Skeletal muscle satellite cell (primary cell): Measurements from ENCODE around the gene C9orf50.
A peak's percentile ranks its signal among the peaks of the same experiment; 100 is the strongest.

Experiments
- H3K27me3 ChIP-seq: 2 replicates; pipeline ENCODE4 v1.7.0; 2013; ENCODE audit warnings: low read length; ENCODE audit not compliant: control insufficient read depth, insufficient read depth
- H3K36me3 ChIP-seq: 2 replicates; pipeline ENCODE4 v1.7.0; 2013; ENCODE audit warnings: mild to moderate bottlenecking, control low read depth, low read length; ENCODE audit not compliant: insufficient read depth
- H3K4me1 ChIP-seq: 2 replicates; pipeline ENCODE4 v1.7.0; 2013; ENCODE audit warnings: low read length; ENCODE audit not compliant: control insufficient read depth, insufficient read depth
- H3K4me2 ChIP-seq: 2 replicates; pipeline ENCODE4 v1.7.0; 2013; ENCODE audit warnings: mild to moderate bottlenecking, low read length
- H3K4me3 ChIP-seq: 2 replicates; pipeline ENCODE4 v1.7.0; 2013; ENCODE audit warnings: low read length
- H3K9ac ChIP-seq: 2 replicates; pipeline ENCODE4 v1.7.0; 2013; ENCODE audit warnings: mild to moderate bottlenecking, low read depth, low read length, moderate library complexity
- H3K9me3 ChIP-seq: replicated peaks from 2 replicates; pipeline ENCODE4 v1.7.0; 2013; ENCODE audit warnings: mild to moderate bottlenecking, control low read depth, low read length

C9orf50 gene

DNA sequence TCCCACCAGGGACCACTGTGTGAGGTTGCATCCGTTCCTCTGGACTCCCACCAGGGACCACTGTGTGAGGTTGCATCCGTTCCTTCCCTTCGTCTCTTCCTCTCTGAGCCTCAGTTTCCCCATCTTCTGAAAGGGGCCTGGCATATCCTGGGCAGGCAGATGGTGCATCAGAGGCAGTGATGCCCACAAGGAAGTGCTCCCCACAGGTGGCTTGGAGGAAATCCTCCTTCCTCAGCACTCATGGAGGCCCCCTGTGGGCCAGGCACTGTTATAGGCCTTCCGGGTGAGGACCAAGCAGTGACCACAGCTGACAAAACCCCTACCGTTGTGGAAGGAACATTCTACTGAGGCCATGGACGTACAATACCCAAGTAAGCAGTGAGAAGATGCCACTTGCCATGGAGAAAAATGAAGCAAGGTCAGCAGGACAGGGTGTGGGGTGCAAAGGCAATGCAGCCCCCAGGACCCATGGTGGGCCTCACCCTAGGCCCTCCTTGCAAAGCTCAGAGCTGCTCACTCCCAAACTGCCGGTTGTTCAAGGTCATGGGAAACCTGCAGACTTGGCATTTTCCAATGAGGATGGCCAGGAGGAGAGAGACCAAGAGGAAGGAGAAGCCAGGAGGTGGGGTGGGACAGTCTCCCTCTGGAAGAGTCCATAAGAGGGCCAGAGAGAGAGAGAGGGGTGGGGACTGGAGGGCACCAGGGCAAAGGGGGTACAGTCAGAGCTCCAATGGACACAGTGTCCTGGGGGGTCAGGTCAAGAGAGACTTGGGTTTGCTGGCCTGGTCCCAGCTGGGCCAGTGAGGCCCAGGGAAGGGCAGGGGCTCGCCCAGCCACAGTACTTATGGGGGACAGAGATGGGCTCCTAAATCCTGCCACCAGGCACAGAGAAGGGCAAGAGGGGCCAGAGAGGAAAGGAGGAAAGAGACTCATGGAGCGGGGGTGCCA is 51.1 kb downstream of the C9orf50 start:
- H3K4me1 ChIP-seq: peaks cover 40% of the 10 kb centered on the region
- H3K36me3 ChIP-seq: no peaks in the 10 kb centered on the region
- no peak overlapping the region for H3K4me3 ChIP-seq
- H3K9ac ChIP-seq: peak overlapping the region; percentile 65
- peaks cover 5% of the 10 kb centered on the region for H3K9me3 ChIP-seq
- H3K27me3 ChIP-seq: no peaks in the 10 kb centered on the region
- H3K4me2 ChIP-seq: peak overlapping the region; percentile 53

DNA sequence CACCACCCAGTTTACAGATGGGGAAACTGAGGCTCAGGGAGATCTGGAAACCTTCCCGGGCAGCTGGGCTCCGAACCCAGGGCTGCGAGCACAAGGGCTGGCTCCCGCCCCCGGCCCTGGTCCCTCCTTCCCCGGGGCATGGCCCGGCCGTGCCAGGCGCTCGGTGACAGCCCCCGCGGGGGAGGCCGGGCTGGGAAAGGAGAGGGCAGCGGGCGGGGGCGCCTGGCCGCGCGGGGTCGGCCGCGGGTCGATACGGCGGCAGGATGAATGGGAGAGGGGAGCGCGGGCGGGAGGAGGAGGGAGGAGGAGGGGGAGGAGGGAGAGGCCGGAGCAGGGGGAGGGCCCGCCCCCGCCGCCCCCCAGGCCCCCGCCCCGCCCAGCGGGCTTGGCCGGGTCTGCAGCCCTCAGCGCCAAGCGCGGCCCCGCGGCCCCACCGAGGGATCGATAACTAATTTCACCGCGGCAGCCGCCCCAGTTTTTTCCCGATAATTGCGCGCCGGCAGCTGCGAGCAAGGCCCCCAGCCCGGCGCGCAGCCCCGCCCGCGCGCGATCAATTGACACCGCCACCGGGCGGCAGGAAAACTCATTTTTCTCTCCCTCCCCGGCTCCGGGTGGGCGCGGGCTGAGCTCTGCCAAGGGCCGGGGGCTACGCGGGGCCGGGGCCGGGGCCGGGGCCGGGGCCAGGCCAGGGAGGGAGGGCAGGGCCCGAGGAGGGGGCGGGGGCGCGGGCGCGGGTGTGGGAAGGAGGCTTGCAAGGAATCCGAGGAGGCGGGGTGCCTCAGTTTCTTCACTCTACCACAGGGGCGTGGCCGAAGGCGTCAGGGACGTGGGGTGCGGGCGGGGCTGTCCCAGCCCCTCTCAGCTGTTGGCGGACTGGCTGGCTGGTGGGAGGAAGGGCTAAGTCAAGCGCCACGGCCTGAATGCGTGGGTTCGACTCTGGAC is 52.1 kb downstream of the C9orf50 start:
- peaks cover 40% of the 10 kb centered on the region for H3K4me1 ChIP-seq
- H3K4me3 ChIP-seq: peak overlapping the region; percentile 72
- peak overlapping the region; percentile 68 for H3K9ac ChIP-seq
- peak overlapping the region; percentile 95 for H3K4me2 ChIP-seq
- H3K27me3 ChIP-seq: no peaks in the 10 kb centered on the region
- H3K36me3 ChIP-seq: no peaks in the 10 kb centered on the region
- peaks cover 3% of the 10 kb centered on the region for H3K9me3 ChIP-seq

DNA sequence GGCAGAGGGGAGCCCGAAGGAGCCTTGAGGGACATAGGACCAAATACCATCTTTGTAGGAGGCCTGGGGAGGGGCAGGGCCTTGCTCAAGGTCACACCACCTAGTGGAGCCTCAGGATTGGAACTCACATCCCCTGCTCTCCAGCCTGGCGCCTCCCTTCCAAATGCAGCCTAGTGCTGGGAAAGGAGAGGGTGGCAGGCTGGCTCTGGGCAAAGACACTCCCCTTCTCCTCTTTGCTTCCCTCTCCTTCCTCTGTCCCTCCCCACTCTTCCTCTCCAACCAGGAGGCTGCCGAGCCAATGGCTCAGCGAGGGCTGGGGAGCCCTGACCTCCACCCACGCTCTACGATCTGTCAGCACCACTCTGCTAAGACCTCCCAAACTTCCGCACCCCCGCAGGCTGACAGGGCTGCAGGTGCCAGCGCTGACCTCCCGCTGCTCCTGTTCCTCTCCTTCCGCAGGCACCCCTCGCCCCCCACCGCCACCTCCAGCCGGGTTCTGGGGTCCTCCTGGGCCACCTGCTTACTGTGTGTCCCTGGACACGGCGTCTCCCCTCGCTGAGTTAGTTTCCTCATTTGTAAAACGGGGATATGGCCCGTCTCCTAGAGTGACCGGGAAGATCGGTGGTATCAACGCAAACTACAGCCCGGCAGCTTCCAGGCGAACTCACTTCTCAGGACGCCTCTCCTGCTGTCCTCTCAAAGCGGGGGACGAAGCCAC is 52.9 kb downstream of the C9orf50 start:
- H3K4me3 ChIP-seq: peak overlapping the region; percentile 72
- H3K9me3 ChIP-seq: no peaks in the 10 kb centered on the region
- H3K27me3 ChIP-seq: no peaks in the 10 kb centered on the region
- peak overlapping the region; percentile 95 for H3K4me2 ChIP-seq
- peaks cover 40% of the 10 kb centered on the region for H3K4me1 ChIP-seq
- H3K36me3 ChIP-seq: no peaks in the 10 kb centered on the region
- H3K9ac ChIP-seq: peak overlapping the region; percentile 68

DNA sequence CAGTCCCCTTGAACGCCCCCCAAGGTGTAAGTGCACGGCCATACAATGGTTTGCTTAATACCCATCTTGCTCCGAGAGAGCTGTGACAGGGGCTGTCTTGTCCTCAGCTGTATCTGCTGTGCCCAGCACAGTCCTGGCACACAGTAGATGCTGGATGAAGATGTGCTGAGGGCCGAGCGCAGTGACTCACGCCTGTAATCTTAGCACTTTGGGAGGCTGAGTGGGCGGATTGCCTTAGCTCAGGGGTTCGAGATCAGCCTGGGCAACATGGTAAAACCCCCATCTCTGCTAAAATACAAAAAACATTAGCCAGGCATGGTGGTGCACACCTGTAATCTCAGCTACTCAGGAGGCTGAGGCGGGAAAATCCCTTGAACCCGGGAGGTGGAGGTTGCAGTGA is 53.6 kb downstream of the C9orf50 start:
- Histone ChIP-seq H3K4me1 (peaks cover 40% of the 10 kb centered on the region), H3K9ac (no peak overlapping the region), H3K4me2 (peak overlapping the region; percentile 95), H3K36me3 (no peaks in the 10 kb centered on the region), H3K4me3 (no peak overlapping the region), H3K9me3 (no peaks in the 10 kb centered on the region), H3K27me3 (no peaks in the 10 kb centered on the region)

DNA sequence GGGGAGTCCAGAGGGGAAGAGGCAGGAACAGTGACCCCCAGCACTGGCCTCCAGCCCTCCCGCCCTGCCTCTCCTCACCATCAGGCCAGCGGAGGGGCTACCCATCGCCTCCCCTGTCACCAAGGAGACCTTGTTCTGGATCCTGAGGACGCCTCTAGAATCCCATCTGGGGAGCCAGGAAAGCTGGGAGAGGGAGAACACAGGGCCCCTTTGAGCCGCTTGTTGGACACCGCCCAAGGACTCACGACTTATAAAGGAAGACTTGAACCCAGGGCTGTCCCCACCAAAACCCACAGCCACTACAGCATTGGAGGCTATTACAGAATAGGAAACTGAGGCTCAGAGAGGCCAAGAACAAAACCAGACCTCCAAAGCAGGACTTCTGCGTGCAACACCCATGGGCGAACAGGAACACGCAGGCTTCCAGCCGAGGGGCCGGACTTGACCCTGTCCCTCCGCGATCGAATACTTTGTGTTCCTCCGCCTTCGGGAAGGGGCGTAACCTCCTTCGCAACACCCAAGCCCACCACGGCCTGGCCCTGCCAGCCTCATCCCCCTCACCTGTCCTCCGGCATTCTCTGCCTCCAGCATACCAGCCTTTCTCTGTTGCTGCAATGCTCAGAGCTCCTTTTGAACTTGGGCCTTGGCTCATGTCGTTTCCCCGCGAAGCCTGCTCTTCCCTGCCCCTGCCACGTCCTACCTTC is 54.2 kb downstream of the C9orf50 start:
- Histone ChIP-seq H3K4me1 (peaks cover 40% of the 10 kb centered on the region), H3K27me3 (peaks cover 5% of the 10 kb centered on the region), H3K4me3 (no peak overlapping the region), H3K9me3 (no peaks in the 10 kb centered on the region), H3K9ac (no peak overlapping the region), H3K36me3 (no peaks in the 10 kb centered on the region), H3K4me2 (no peak overlapping the region)

DNA sequence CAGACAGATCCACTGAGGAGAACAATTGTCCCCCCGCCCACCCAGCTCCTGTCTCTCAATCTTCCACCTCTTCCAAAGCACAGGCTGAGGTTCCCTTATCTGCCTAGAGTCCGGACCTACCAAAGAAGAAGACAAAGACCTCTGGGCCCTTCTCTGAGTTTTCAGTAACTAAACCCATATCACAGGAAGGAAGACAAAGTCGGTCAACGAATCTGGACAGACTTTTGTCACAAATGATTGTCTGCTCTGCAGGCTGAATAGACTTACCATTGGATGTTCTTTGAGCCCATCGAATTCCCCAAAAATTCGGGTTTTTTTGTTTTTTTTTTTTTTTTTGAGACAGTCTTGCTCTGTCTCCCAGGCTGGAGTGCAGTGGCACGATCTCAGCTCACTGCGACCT is 58.0 kb downstream of the C9orf50 start:
- Histone ChIP-seq H3K36me3 (no peaks in the 10 kb centered on the region), H3K4me2 (no peak overlapping the region), H3K9ac (no peak overlapping the region), H3K9me3 (no peaks in the 10 kb centered on the region), H3K4me1 (peaks cover 8% of the 10 kb centered on the region), H3K4me3 (no peak overlapping the region), H3K27me3 (peaks cover 7% of the 10 kb centered on the region)

DNA sequence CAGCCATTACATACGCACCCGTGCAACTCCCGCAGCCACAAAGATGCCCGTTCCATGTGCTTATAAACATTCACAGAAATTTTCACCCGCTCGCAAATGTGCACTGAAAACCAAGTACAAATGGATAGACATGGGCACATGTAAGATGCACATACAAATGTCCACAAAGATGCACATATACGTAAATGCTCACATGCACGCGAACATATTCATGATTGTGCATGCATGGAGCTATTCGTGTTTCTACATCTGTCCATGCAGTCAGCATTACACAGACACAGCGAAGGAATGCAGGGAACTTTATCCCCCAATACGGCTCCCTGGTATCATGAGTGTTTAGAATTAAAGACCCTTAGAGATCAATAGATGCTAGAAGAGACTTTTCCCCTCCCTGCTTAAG is 58.4 kb downstream of the C9orf50 start:
- no peak overlapping the region for H3K4me2 ChIP-seq
- H3K4me3 ChIP-seq: no peak overlapping the region
- H3K36me3 ChIP-seq: no peaks in the 10 kb centered on the region
- peaks cover 7% of the 10 kb centered on the region for H3K27me3 ChIP-seq
- peaks cover 7% of the 10 kb centered on the region for H3K4me1 ChIP-seq
- H3K9me3 ChIP-seq: no peaks in the 10 kb centered on the region
- H3K9ac ChIP-seq: no peak overlapping the region
